KMS-11 (cell line): ENCODE results near the gene SVOPL.
"Not testable (repeated sequence)": the region's sequence is repeated elsewhere in the genome, so short reads cannot be mapped to it uniquely, and the experiment has no call there.

Experiments used
- H2AFZ ChIP-seq: fragments of 200-600 bp; sonication (generic); 2 replicates; pipeline ENCODE4 v1.6.1; 2016; ENCODE audit warnings: antibody characterized with exemption, mixed run types, low read depth
- H3K27ac ChIP-seq: fragments of 200-600 bp; sonication (generic); 2 replicates; pipeline ENCODE4 v1.6.1; 2016; ENCODE audit warnings: mild to moderate bottlenecking, mixed run types
- H3K27me3 ChIP-seq: fragments of 200-600 bp; sonication (generic); 2 replicates; pipeline ENCODE4 v1.6.1; 2017; ENCODE audit warnings: mild to moderate bottlenecking, low read depth, mixed run types, moderate library complexity; ENCODE audit not compliant: insufficient read depth
- H3K36me3 ChIP-seq: fragments of 200-600 bp; sonication (generic); 2 replicates; pipeline ENCODE4 v1.6.1; 2017; ENCODE audit warnings: mild to moderate bottlenecking, mixed run types; ENCODE audit not compliant: insufficient read depth
- H3K4me1 ChIP-seq: fragments of 200-600 bp; sonication (generic); 2 replicates; pipeline ENCODE4 v1.6.1; 2016; ENCODE audit warnings: mild to moderate bottlenecking, low read depth, mixed run types; ENCODE audit not compliant: poor library complexity, severe bottlenecking
- H3K4me2 ChIP-seq: fragments of 200-600 bp; sonication (generic); 2 replicates; pipeline ENCODE4 v1.7.0; 2016; ENCODE audit warnings: mild to moderate bottlenecking, mixed run types
- H3K4me3 ChIP-seq: fragments of 200-600 bp; sonication (generic); IDR thresholded peaks from 2 replicates; pipeline ENCODE4 v1.6.1; 2017; ENCODE audit warnings: low read depth, low read length, mixed read lengths; ENCODE audit not compliant: insufficient read depth
- H3K79me2 ChIP-seq: fragments of 200-600 bp; sonication (generic); 2 replicates; pipeline ENCODE4 v1.6.1; 2016; ENCODE audit warnings: low read depth, mixed run types; ENCODE audit not compliant: insufficient read depth
- H3K9ac ChIP-seq: fragments of 200-600 bp; sonication (generic); 2 replicates; pipeline ENCODE4 v1.6.1; 2016; ENCODE audit warnings: mild to moderate bottlenecking, mixed run types
- H4K20me1 ChIP-seq: fragments of 200-600 bp; sonication (generic); 2 replicates; pipeline ENCODE4 v1.6.1; 2016; ENCODE audit warnings: mild to moderate bottlenecking, mixed run types; ENCODE audit not compliant: insufficient read depth
- TF ChIP-seq, protein P1 (sequence below): fragments of 200-600 bp; sonication (generic); conservative IDR thresholded peaks from 2 replicates; pipeline ENCODE4 v1.6.1; 2017; ENCODE audit warnings: low read depth, mild to moderate bottlenecking, antibody characterized with exemption, low read length, moderate library complexity, mixed read lengths

The SVOPL gene

DNA sequence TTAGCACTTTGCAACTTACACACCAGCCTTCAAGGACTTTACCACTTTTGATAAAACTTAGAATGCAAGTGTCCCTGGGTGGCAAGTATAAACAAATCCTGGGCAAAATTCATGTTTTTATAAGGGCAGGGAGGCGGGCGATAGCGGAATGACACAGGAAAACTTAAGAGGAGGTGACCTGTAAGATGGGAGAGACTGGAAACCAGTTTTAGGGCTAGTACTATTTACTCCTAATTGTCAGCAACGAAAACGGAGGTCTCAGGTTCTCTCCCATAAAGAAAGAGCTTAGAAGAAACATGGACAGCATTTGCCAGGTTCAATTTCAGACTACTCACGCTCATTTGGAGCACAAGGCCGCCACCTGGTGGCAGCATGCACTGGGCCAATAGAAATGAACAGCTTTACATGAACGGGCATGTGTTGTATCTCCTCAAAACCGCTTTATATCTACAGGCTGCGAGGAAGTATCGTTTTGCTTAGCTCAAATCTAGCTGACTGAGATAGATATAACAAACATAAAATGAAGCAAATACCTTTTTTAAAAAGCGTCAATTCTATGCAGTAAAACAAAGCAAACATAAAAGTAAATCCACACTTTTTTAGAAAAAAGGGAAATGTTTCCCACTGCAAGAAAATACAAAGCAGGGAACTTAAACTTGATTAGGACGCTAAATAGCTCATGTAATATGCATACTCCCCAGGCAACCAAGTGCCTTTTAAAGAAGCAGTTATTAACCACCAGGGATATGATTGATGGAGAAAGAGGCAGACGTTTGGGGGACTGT lies 37.6 kb upstream of the SVOPL start:
- no peaks in the 10 kb centered on the region for H3K36me3 ChIP-seq
- H3K27me3 ChIP-seq = no peaks in the 10 kb centered on the region
- no peaks in the 10 kb centered on the region for H4K20me1 ChIP-seq
- H3K4me1 ChIP-seq = no peaks in the 10 kb centered on the region
- no peaks in the 10 kb centered on the region for H3K79me2 ChIP-seq
- no peak overlapping the region for H2AFZ ChIP-seq
- no peak overlapping the region for H3K9ac ChIP-seq
- no peak overlapping the region for H3K27ac ChIP-seq
- TF ChIP-seq, protein P1, sequence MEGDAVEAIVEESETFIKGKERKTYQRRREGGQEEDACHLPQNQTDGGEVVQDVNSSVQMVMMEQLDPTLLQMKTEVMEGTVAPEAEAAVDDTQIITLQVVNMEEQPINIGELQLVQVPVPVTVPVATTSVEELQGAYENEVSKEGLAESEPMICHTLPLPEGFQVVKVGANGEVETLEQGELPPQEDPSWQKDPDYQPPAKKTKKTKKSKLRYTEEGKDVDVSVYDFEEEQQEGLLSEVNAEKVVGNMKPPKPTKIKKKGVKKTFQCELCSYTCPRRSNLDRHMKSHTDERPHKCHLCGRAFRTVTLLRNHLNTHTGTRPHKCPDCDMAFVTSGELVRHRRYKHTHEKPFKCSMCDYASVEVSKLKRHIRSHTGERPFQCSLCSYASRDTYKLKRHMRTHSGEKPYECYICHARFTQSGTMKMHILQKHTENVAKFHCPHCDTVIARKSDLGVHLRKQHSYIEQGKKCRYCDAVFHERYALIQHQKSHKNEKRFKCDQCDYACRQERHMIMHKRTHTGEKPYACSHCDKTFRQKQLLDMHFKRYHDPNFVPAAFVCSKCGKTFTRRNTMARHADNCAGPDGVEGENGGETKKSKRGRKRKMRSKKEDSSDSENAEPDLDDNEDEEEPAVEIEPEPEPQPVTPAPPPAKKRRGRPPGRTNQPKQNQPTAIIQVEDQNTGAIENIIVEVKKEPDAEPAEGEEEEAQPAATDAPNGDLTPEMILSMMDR = peak; percentile 98
- H3K4me2 ChIP-seq = no peak overlapping the region
- H3K4me3 ChIP-seq = no peak overlapping the region

DNA sequence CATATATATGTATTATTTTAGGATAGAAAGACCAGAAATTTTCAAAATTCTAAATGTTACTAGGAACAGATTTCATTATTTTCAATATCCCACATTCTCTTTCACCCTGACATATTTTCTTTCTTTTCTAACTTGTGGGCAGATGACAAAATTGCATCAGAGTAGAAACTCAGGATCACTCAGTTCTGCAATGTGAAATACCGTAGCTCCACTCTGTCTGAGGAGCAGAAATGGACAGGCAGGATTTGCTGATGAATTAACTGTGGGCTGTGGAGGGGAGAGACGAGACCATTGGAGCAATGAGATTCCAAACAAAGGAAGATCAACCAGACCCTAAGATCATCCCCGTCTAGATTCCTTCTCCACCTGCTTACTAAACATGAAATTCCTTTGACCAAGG lies 37.0 kb upstream of the SVOPL start:
- Histone ChIP-seq H4K20me1 (no peaks in the 10 kb centered on the region), H3K9ac (no peak overlapping the region), H2AFZ (no peak overlapping the region), H3K4me2 (no peak overlapping the region), H3K4me3 (no peak overlapping the region), H3K4me1 (no peaks in the 10 kb centered on the region), H3K27me3 (no peaks in the 10 kb centered on the region), H3K36me3 (no peaks in the 10 kb centered on the region), H3K79me2 (no peaks in the 10 kb centered on the region), H3K27ac (no peak overlapping the region)
- TF ChIP-seq, protein P1 = no peak

DNA sequence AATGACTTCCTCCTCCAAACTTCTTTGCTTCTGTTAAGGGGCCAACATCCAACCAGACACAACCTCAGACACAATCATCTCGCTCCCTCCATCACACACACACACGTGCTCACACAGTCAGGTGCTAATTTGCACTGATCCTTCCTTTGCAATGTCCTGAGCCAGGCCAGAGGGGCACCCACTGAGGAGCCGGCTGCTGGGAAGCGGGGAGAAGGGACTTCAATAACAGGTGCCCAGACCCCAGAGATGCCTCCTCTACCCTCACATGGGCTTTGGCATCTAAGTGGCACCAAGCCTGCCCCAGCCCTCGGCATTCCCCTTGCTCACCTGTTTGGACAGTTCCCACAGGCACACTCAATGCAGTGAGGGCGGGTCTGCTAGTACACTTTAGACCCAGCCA lies 34.2 kb upstream of the SVOPL start:
- Histone ChIP-seq H3K4me3 (no peak overlapping the region), H3K9ac (no peak overlapping the region), H3K27ac (no peak overlapping the region), H2AFZ (no peak overlapping the region), H3K27me3 (no peaks in the 10 kb centered on the region), H3K4me1 (no peaks in the 10 kb centered on the region), H4K20me1 (no peaks in the 10 kb centered on the region), H3K4me2 (no peak overlapping the region), H3K79me2 (no peaks in the 10 kb centered on the region), H3K36me3 (no peaks in the 10 kb centered on the region)
- TF ChIP-seq, protein P1 = no peak

DNA sequence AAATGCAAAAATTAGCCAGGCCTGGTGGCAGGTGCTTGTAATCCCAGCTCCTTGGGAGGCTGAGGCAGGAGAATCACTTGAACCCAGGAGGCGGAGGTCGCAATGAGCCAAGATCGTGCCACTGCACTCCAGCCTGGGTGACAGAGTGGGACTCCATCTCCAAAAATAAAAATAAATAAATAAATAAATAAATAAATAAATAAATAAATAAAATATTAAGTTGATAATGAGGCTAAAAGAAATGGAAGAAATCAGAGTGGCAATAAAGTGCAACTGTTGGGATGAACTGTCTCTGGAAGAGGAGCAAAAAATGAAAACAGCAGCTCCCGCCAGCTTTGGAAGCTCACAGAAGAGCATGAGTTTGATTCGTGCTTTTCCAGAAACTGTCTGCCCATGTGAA lies 30.6 kb upstream of the SVOPL start:
- H3K79me2 ChIP-seq, H3K4me1 ChIP-seq, H4K20me1 ChIP-seq, H3K36me3 ChIP-seq, H3K27me3 ChIP-seq, H3K4me3 ChIP-seq, H3K27ac ChIP-seq, H3K4me2 ChIP-seq, H3K9ac ChIP-seq, H2AFZ ChIP-seq: not testable (repeated sequence)

DNA sequence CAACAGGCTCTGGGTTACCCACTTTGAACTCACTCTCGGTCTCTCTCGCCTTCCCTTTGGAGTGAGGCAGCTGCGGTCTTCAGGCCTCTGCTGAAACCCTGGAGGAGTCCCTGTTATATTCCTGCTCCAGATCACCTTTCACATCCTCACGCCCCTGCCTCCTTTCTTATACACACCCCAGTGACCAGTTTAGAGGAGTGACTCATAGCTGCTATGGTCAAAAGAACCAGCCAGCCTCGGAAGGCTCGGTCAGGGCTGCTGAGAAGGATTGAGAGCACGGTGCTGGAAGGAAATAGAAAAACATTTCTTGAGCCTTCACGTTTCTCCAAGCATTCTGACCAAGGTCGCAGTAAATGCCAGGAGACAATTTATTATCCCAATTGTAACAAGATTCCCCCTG lies 28.3 kb upstream of the SVOPL start:
- Histone ChIP-seq H3K27me3 (no peaks in the 10 kb centered on the region), H3K27ac (no peak overlapping the region), H3K36me3 (no peaks in the 10 kb centered on the region), H3K4me1 (no peaks in the 10 kb centered on the region), H3K79me2 (no peaks in the 10 kb centered on the region), H3K9ac (no peak overlapping the region), H3K4me3 (no peak overlapping the region), H2AFZ (no peak overlapping the region), H4K20me1 (no peaks in the 10 kb centered on the region), H3K4me2 (no peak overlapping the region)
- TF ChIP-seq, protein P1 = no peak
